Measurements from ENCODE around the gene OBSCN.

OBSCN gene

GRCh38 chr1:228408869-228409805 lies 201.3 kb downstream of the OBSCN start:
- DNase-seq (ENCODE audit: low read depth in 4 of 4, low spot score in 1 of 4), result no peak

GRCh38 chr1:228410015-228410414 lies 202.2 kb downstream of the OBSCN start:
- DNase-seq (ENCODE audit: low read depth in 4 of 4, low spot score in 1 of 4), result no peak

GRCh38 chr1:228410671-228411070 lies 202.8 kb downstream of the OBSCN start:
- DNase-seq (ENCODE audit: low read depth in 4 of 4, low spot score in 1 of 4), result no peak

GRCh38 chr1:228411121-228411520 lies 203.3 kb downstream of the OBSCN start:
- DNase-seq (ENCODE audit: low read depth in 4 of 4, low spot score in 1 of 4), result no peak

- DNase-seq (ENCODE audit: low read depth in 4 of 4, low spot score in 1 of 4), result no peak
Measured at GRCh38 chr1:228411548-228412430, 203.9 kb downstream of the OBSCN start.

- DNase-seq (ENCODE audit: low read depth in 4 of 4, low spot score in 1 of 4), result no peak
Measured at GRCh38 chr1:228413241-228414010, 205.6 kb downstream of the OBSCN start.

- no peak for DNase-seq (ENCODE audit: low read depth in 4 of 4, low spot score in 1 of 4)
Measured at GRCh38 chr1:228414511-228415211, 206.8 kb downstream of the OBSCN start.

GRCh38 chr1:228415221-228415620 lies 207.4 kb downstream of the OBSCN start:
- no peak for DNase-seq (ENCODE audit: low read depth in 4 of 4, low spot score in 1 of 4)

- DNase-seq (ENCODE audit: low read depth in 4 of 4, low spot score in 1 of 4), result no peak
Measured at GRCh38 chr1:228415853-228416216, 208.0 kb downstream of the OBSCN start.

GRCh38 chr1:228416217-228416933 lies 208.5 kb downstream of the OBSCN start, which contains the start of gene TRIM17:
TSS of gene TRIM17 (minus strand) at chr1:228416861. CDS start at chr1:228415072, 1,789 bp downstream.
- DNase-seq (ENCODE audit: low read depth in 4 of 4, low spot score in 1 of 4), result peak in 1 of 4 experiments; percentile 32

GRCh38 chr1:228417061-228417460 lies 209.2 kb downstream of the OBSCN start:
- DNase-seq (ENCODE audit: low read depth in 4 of 4, low spot score in 1 of 4), result no peak

GRCh38 chr1:228417483-228418203 lies 209.8 kb downstream of the OBSCN start:
- DNase-seq (ENCODE audit: low read depth in 4 of 4, low spot score in 1 of 4), result no peak

- no peak for DNase-seq (ENCODE audit: low read depth in 4 of 4, low spot score in 1 of 4)
Measured at GRCh38 chr1:228420968-228421826, 213.4 kb downstream of the OBSCN start.

GRCh38 chr1:228423404-228424053 lies 215.7 kb downstream of the OBSCN start:
- no peak for DNase-seq (ENCODE audit: low read depth in 4 of 4, low spot score in 1 of 4)

- no peak for DNase-seq (ENCODE audit: low read depth in 4 of 4, low spot score in 1 of 4)
Measured at GRCh38 chr1:228424685-228425660, 217.1 kb downstream of the OBSCN start.

- no peak for DNase-seq (ENCODE audit: low read depth in 4 of 4, low spot score in 1 of 4)
Measured at GRCh38 chr1:228426518-228427175, 218.8 kb downstream of the OBSCN start.

Data from stimulated activated CD4-positive, alpha-beta T cell treated with anti-CD3 and anti-CD28 coated beads, Interleukin-1b, Interleukin-23, amount 100 ng/mL, for 24 hours (primary cell).